ENCODE results near the gene AIP. TPM values are rescaled to one million over a fixed set of nuclear protein-coding genes. Genes with fewer than 3 reads are reported as not detected.
"Not testable (repeated sequence)": the region's sequence is repeated elsewhere in the genome, so short reads cannot be mapped to it uniquely, and the experiment has no call there.

Gene AIP
- total RNA-seq, 8 experiments from 2014 or later, result 48.1 to 72.2 (median 59.5) TPM

- H3K4me1 ChIP-seq (replicated peaks in 1 of 2), result not testable (repeated sequence)
These were observed 28.7 kb downstream of the AIP start for GRCh38 chr11:67511558-67511957.

GRCh38 chr11:67514116-67514515 is 31.3 kb downstream of the AIP start:
- peak in 2 of 8 experiments; percentile 51 to 62 for ATAC-seq (replicated peaks in 6 of 8)
- Histone ChIP-seq H3K27ac (no peak overlapping the region), H3K4me3 (no peak overlapping the region), H3K4me1 (replicated peaks in 1 of 2) (peaks cover 0 to 2% of the 10 kb centered on the region in 2 donors)
- in situ Hi-C loops (cut with MboI; ENCODE audit: low pct_unique_long_range_greater_than_20kb in 2 of 9, low sequenced_read_pairs in 9 of 9, unreplicated experiment in 9 of 9), result no loop called here
- WGBS, 10 experiments, result 9 to 84% (median 66%) methylated on average over 1 to 7 of the region's 7 CpGs; no CpG with 5 or more reads in 2 of the 10 experiments

More at GRCh38 chr11:67511558-67511957, 28.7 kb downstream of the AIP start:
- H3K27ac ChIP-seq; in situ Hi-C loops (cut with MboI; ENCODE audit: low pct_unique_long_range_greater_than_20kb in 2 of 9, low sequenced_read_pairs in 9 of 9, unreplicated experiment in 9 of 9); ATAC-seq (replicated peaks in 6 of 8); H3K4me3 ChIP-seq: not testable (repeated sequence)
- WGBS, 10 experiments, result 60 to 100% (median 88%) methylated on average over 1 to 2 of the region's 4 CpGs; no CpG with 5 or more reads in 3 of the 10 experiments

GRCh38 chr11:67516806-67517205 is 34.0 kb downstream of the AIP start:
- ATAC-seq (replicated peaks in 6 of 8), result peak in 1 of 8 experiments; percentile 9
- in situ Hi-C loops (cut with MboI; ENCODE audit: low pct_unique_long_range_greater_than_20kb in 2 of 9, low sequenced_read_pairs in 9 of 9, unreplicated experiment in 9 of 9), result no loop called here
- Histone ChIP-seq H3K27ac (no peak overlapping the region), H3K4me3 (no peak overlapping the region), H3K4me1 (replicated peaks in 1 of 2) (no peaks in the 10 kb centered on the region)
- WGBS, 10 experiments, result 83 to 100% (median 96%) methylated on average over 1 to 5 of the region's 9 CpGs; no CpG with 5 or more reads in 6 of the 10 experiments

GRCh38 chr11:67517784-67518552 is 35.1 kb downstream of the AIP start:
- ATAC-seq (replicated peaks in 6 of 8), result no peak
- Histone ChIP-seq H3K27ac (no peak overlapping the region), H3K4me3 (no peak overlapping the region), H3K4me1 (replicated peaks in 1 of 2) (no peaks in the 10 kb centered on the region)
- in situ Hi-C loops (cut with MboI; ENCODE audit: low pct_unique_long_range_greater_than_20kb in 2 of 9, low sequenced_read_pairs in 9 of 9, unreplicated experiment in 9 of 9), result no loop called here
- 0 to 80% (median 56%) methylated on average over 1 to 4 of the region's 10 CpGs; no CpG with 5 or more reads in 5 of the 10 experiments for WGBS, 10 experiments

GRCh38 chr11:67519726-67520125 is 36.9 kb downstream of the AIP start:
- WGBS, 10 experiments, result 40 to 80% (median 67%) methylated on average over 1 to 15 of the region's 32 CpGs; no CpG with 5 or more reads in 5 of the 10 experiments
- in situ Hi-C loops (cut with MboI; ENCODE audit: low pct_unique_long_range_greater_than_20kb in 2 of 9, low sequenced_read_pairs in 9 of 9, unreplicated experiment in 9 of 9), result no loop called here
- ATAC-seq (replicated peaks in 6 of 8), result no peak
- no peak overlapping the region for H3K27ac ChIP-seq
- H3K4me1 ChIP-seq (replicated peaks in 1 of 2), result peaks cover 0 to 8% of the 10 kb centered on the region in 2 donors
- no peak overlapping the region for H3K4me3 ChIP-seq

GRCh38 chr11:67520856-67521824 is 38.3 kb downstream of the AIP start:
- WGBS, 10 experiments, result 40 to 100% (median 66%) methylated on average over 1 to 6 of the region's 16 CpGs; no CpG with 5 or more reads in 3 of the 10 experiments
- H3K27ac ChIP-seq, result no peak overlapping the region
- ATAC-seq (replicated peaks in 6 of 8), result no peak
- H3K4me3 ChIP-seq, result no peak overlapping the region
- in situ Hi-C loops (cut with MboI; ENCODE audit: low pct_unique_long_range_greater_than_20kb in 2 of 9, low sequenced_read_pairs in 9 of 9, unreplicated experiment in 9 of 9), result no loop called here
- H3K4me1 ChIP-seq (replicated peaks in 1 of 2), result peaks cover 7 to 19% of the 10 kb centered on the region in 2 donors

- 40% methylated on average over 1 of the region's 10 CpGs; no CpG with 5 or more reads in 9 of the 10 experiments for WGBS, 10 experiments
- peaks cover 7 to 19% of the 10 kb centered on the region in 2 donors for H3K4me1 ChIP-seq (replicated peaks in 1 of 2)
- no peak overlapping the region for H3K27ac ChIP-seq
- H3K4me3 ChIP-seq, result no peak overlapping the region
- ATAC-seq (replicated peaks in 6 of 8), result no peak
- in situ Hi-C loops (cut with MboI; ENCODE audit: low pct_unique_long_range_greater_than_20kb in 2 of 9, low sequenced_read_pairs in 9 of 9, unreplicated experiment in 9 of 9), result no loop called here
These were observed 39.1 kb downstream of the AIP start for GRCh38 chr11:67521924-67522323.

GRCh38 chr11:67522338-67522737 is 39.5 kb downstream of the AIP start:
- in situ Hi-C loops (cut with MboI; ENCODE audit: low pct_unique_long_range_greater_than_20kb in 2 of 9, low sequenced_read_pairs in 9 of 9, unreplicated experiment in 9 of 9), result no loop called here
- H3K4me3 ChIP-seq, result no peak overlapping the region
- no peak overlapping the region for H3K27ac ChIP-seq
- 60 to 93% methylated on average over 2 to 3 of the region's 15 CpGs; no CpG with 5 or more reads in 8 of the 10 experiments for WGBS, 10 experiments
- peaks cover 7 to 19% of the 10 kb centered on the region in 2 donors for H3K4me1 ChIP-seq (replicated peaks in 1 of 2)
- ATAC-seq (replicated peaks in 6 of 8), result no peak

- Histone ChIP-seq H3K27ac (peak within 1 kb of the TSS in 1 of 2 donors; percentile 12), H3K4me1 (replicated peaks in 1 of 2) (peaks cover 7 to 19% of the 10 kb centered on the region in 2 donors), H3K4me3 (no peak within 1 kb of the TSS)
- WGBS, 10 experiments, result 20 to 90% (median 90%) methylated on average over 1 to 2 of the region's 23 CpGs; no CpG with 5 or more reads in 7 of the 10 experiments
- in situ Hi-C loops (cut with MboI; ENCODE audit: low pct_unique_long_range_greater_than_20kb in 2 of 9, low sequenced_read_pairs in 9 of 9, unreplicated experiment in 9 of 9), result no loop called here
- no peak for ATAC-seq (replicated peaks in 6 of 8)
These were observed 40.2 kb downstream of the AIP start, which contains the start of gene CABP2 for GRCh38 chr11:67522844-67523555. Gene CABP2 (minus strand): TSS chr11:67523446. CDS start chr11:67523326, 120 bp downstream.

- 0 to 80% (median 28%) methylated on average over 1 to 3 of the region's 25 CpGs; no CpG with 5 or more reads in 7 of the 10 experiments for WGBS, 10 experiments
- peak overlapping the region in 1 of 2 donors; percentile 12 for H3K27ac ChIP-seq
- H3K4me1 ChIP-seq (replicated peaks in 1 of 2), result peaks cover 7 to 19% of the 10 kb centered on the region in 2 donors
- H3K4me3 ChIP-seq, result no peak overlapping the region
- in situ Hi-C loops (cut with MboI; ENCODE audit: low pct_unique_long_range_greater_than_20kb in 2 of 9, low sequenced_read_pairs in 9 of 9, unreplicated experiment in 9 of 9), result no loop called here
- peak in 6 of 8 experiments; percentile 5 to 99 (median 36) for ATAC-seq (replicated peaks in 6 of 8)
These were observed 41.0 kb downstream of the AIP start for GRCh38 chr11:67523556-67524479.

- H3K4me1 ChIP-seq (replicated peaks in 1 of 2), result peaks cover 7 to 19% of the 10 kb centered on the region in 2 donors
- 60 to 96% methylated on average over 1 to 5 of the region's 9 CpGs; no CpG with 5 or more reads in 8 of the 10 experiments for WGBS, 10 experiments
- H3K4me3 ChIP-seq, result no peak overlapping the region
- H3K27ac ChIP-seq, result peak overlapping the region in 1 of 2 donors; percentile 12
- peak in 1 of 8 experiments; percentile 2 for ATAC-seq (replicated peaks in 6 of 8)
- in situ Hi-C loops (cut with MboI; ENCODE audit: low pct_unique_long_range_greater_than_20kb in 2 of 9, low sequenced_read_pairs in 9 of 9, unreplicated experiment in 9 of 9), result no loop called here
These were observed 41.6 kb downstream of the AIP start for GRCh38 chr11:67524480-67524808.
